HepG2 (cell line): ENCODE measurements around the gene PNPLA2. TPM values are rescaled to one million over a fixed set of nuclear protein-coding genes. Genes with fewer than 3 reads are reported as not detected.

Experiments
- CREBL2 ChIP-seq: sonication (generic); formaldehyde crosslinking; IDR thresholded peaks from 2 replicates; pipeline ENCODE4 v1.8.1; 2023; ENCODE audit warnings: missing genetic modification reagents, mild to moderate bottlenecking, borderline replicate concordance
- HDAC2 ChIP-seq: sonication (generic); formaldehyde crosslinking; IDR thresholded peaks from 2 replicates; pipeline ENCODE4 v1.4.0; 2020; ENCODE audit warnings: missing genetic modification reagents
- HMG20A ChIP-seq: IDR thresholded peaks from 2 replicates; pipeline ENCODE4 v1.6.1; 2016; ENCODE audit warnings: borderline replicate concordance
- MYPOP ChIP-seq: sonication (generic); formaldehyde crosslinking; IDR thresholded peaks from 2 replicates; pipeline ENCODE4 v1.8.1; 2023; ENCODE audit warnings: mild to moderate bottlenecking, moderate library complexity, missing genetic modification reagents
- POLR2AphosphoS5 ChIP-seq: IDR thresholded peaks from 2 replicates; pipeline ENCODE4 v1.6.1; 2012; ENCODE audit warnings: low read depth, low read length
- RCOR2 ChIP-seq: IDR thresholded peaks from 2 replicates; pipeline ENCODE4 v1.6.1; 2016; ENCODE audit warnings: missing biosample characterization, missing genetic modification reagents
- SNAPC5 ChIP-seq: sonication (generic); formaldehyde crosslinking; IDR thresholded peaks from 2 replicates; pipeline ENCODE4 v1.8.1; 2023; ENCODE audit warnings: mild to moderate bottlenecking, missing genetic modification reagents, borderline replicate concordance
- TBX2 ChIP-seq: sonication (generic); formaldehyde crosslinking; IDR thresholded peaks from 2 replicates; pipeline ENCODE4 v1.5.0; 2020; ENCODE audit warnings: missing genetic modification reagents, mild to moderate bottlenecking, borderline replicate concordance
- ZBTB2 ChIP-seq: sonication (generic); formaldehyde crosslinking; IDR thresholded peaks from 2 replicates; pipeline ENCODE4 v1.8.0; 2022; ENCODE audit warnings: low read depth, missing genetic modification reagents
- ZNF276 ChIP-seq: sonication (generic); formaldehyde crosslinking; IDR thresholded peaks from 2 replicates; pipeline ENCODE4 v1.4.0; 2020; ENCODE audit warnings: mild to moderate bottlenecking, low read depth, missing genetic modification reagents
- ZNF296 ChIP-seq: sonication (generic); formaldehyde crosslinking; conservative IDR thresholded peaks from 2 replicates; pipeline ENCODE4 v1.5.0; 2020; ENCODE audit warnings: mild to moderate bottlenecking, missing genetic modification reagents
- ZNF513 ChIP-seq: sonication (generic); formaldehyde crosslinking; conservative IDR thresholded peaks from 2 replicates; pipeline ENCODE4 v1.5.0; 2020; ENCODE audit warnings: missing genetic modification reagents
- ZNF616 ChIP-seq: sonication (generic); formaldehyde crosslinking; IDR thresholded peaks from 2 replicates; pipeline ENCODE4 v1.5.0; 2020; ENCODE audit warnings: low read depth, mild to moderate bottlenecking, missing genetic modification reagents
- ZSCAN9 ChIP-seq: IDR thresholded peaks from 2 replicates; pipeline ENCODE4 v1.6.1; 2016; ENCODE audit warnings: borderline replicate concordance
- polyA plus RNA-seq, 8 experiments: library from polyadenylated mRNA; depleted of rRNA in 3 of 8; stranded (reverse) in 7 of 8; unstranded in 1 of 8; fragments of >200 nt; fragmentation: Illumina TruSeq in 4 of 8; extraction: Trizol in 4 of 8; gene quantifications; 2 replicates each; pipeline versions ENCODE4 v1.2.1 to v1.2.3, GENCODE V29; 2011 to 2016; ENCODE audit warnings: low read depth in 4 of 8, missing spikeins in 1 of 8, mixed read lengths in 1 of 8; ENCODE audit not compliant: insufficient read depth in 1 of 8
- total RNA-seq, 5 experiments: library from RNA; depleted of rRNA; stranded (reverse); fragments of >200 nt; fragmentation: Illumina TruSeq; extraction: Trizol; gene quantifications; 2 replicates each; pipeline ENCODE4 v1.2.3, GENCODE V29; 2016; ENCODE audit warnings: low read depth in 1 of 5
- TF ChIP-seq, protein P1 (sequence below): sonication (generic); formaldehyde crosslinking; conservative IDR thresholded peaks from 2 replicates; pipeline ENCODE4 v1.8.0; 2022; ENCODE audit warnings: missing genetic modification reagents
- TF ChIP-seq, protein P2 (sequence below): sonication (generic); formaldehyde crosslinking; IDR thresholded peaks from 2 replicates; pipeline ENCODE4 v1.4.0; 2020; ENCODE audit warnings: mild to moderate bottlenecking, missing genetic modification reagents

PNPLA2 gene
- total and polyA plus RNA-seq, 2 of the 13 experiments (the other 11 are each of a cell fraction or from before 2014, with no cell fraction given): 10.5 to 43.2 TPM

DNA sequence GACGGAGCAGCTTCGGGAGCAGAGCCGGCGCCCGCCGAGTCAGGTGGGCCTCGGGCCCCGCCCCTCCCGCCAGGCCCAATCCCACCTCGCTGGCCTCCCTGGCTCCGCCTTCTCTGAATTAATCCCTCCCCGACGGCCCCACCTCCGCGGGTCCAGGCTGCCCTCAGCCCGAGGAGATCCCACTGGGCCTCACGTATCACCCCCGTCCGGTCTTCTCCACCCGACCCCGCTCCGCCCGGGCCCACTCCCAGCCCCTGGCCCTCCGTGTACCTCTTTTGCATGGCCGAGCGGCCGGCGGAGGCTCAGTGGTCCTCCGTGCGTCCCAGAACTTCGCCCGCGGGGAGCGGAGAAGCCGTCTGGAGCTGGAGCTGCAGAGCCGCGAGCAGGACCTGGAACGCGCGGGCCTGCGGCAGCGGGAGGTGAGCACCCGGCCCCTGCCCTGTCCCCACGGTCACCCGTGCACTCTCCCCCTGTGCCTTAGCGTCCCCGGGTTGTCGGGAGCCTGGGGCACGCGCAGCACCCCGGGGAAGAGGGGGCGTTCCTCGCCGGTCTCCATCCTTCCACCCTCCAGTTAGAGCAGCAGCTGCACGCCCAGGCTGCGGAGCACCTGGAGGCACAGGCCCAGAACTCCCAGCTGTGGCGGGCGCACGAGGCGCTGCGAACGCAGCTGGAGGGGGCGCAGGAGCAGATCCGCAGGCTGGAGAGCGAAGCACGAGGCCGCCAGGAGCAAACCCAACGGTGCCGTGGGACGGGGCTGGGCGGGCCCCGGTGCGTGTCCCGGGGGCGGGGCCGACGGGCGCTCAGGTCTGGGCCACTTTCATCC, 11.8 kb downstream of the PNPLA2 start (continued):
- peak; percentile 80; the same call in 1 of the 2 replicates for TF ChIP-seq ZNF616
- TF ChIP-seq, protein P1, sequence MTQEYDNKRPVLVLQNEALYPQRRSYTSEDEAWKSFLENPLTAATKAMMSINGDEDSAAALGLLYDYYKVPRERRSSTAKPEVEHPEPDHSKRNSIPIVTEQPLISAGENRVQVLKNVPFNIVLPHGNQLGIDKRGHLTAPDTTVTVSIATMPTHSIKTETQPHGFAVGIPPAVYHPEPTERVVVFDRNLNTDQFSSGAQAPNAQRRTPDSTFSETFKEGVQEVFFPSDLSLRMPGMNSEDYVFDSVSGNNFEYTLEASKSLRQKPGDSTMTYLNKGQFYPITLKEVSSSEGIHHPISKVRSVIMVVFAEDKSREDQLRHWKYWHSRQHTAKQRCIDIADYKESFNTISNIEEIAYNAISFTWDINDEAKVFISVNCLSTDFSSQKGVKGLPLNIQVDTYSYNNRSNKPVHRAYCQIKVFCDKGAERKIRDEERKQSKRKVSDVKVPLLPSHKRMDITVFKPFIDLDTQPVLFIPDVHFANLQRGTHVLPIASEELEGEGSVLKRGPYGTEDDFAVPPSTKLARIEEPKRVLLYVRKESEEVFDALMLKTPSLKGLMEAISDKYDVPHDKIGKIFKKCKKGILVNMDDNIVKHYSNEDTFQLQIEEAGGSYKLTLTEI (CRISPR knock-in tag): no peak
- no peak for TF ChIP-seq CREBL2 (CRISPR knock-in tag)
- no peak for TF ChIP-seq HDAC2 (CRISPR knock-in tag)
- TF ChIP-seq ZNF513 (CRISPR knock-in tag): no peak
- TF ChIP-seq ZBTB2 (CRISPR knock-in tag): no peak
- no peak; the same call in 1 of the 2 replicates for TF ChIP-seq TBX2
- TF ChIP-seq, protein P2, sequence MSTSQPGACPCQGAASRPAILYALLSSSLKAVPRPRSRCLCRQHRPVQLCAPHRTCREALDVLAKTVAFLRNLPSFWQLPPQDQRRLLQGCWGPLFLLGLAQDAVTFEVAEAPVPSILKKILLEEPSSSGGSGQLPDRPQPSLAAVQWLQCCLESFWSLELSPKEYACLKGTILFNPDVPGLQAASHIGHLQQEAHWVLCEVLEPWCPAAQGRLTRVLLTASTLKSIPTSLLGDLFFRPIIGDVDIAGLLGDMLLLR: no peak; the same call in 1 of the 2 replicates
- TF ChIP-seq ZNF296 (CRISPR knock-in tag): no peak
- TF ChIP-seq ZSCAN9 (CRISPR knock-in tag): no peak
- peak; percentile 59 for TF ChIP-seq POLR2AphosphoS5
- TF ChIP-seq HMG20A (CRISPR knock-in tag): no peak
- no peak for TF ChIP-seq MYPOP (CRISPR knock-in tag)
- TF ChIP-seq ZNF276 (CRISPR knock-in tag): 0 out of 2 replicates have a peak, but pooled peaks have one; percentile 22
- TF ChIP-seq RCOR2 (CRISPR knock-in tag): no peak
- no peak for TF ChIP-seq SNAPC5
